GM15510 (cell line): ENCODE results near the gene ZNF263.
A peak's percentile ranks its signal among the peaks of the same experiment; 100 is the strongest.

ENCODE experiments used
- POLR2A ChIP-seq: IDR thresholded peaks from 3 replicates; pipeline ENCODE4 v1.6.1; 2011; ENCODE audit warnings: borderline replicate concordance; ENCODE audit not compliant: insufficient read length; ENCODE audit errors: extremely low read depth

The ZNF263 gene

GRCh38 chr16:3295209-3295608 is 11.9 kb downstream of the ZNF263 start:
- TF ChIP-seq POLR2A, result no peak

GRCh38 chr16:3295783-3296182 is 12.5 kb downstream of the ZNF263 start:
- no peak for TF ChIP-seq POLR2A

DNA sequence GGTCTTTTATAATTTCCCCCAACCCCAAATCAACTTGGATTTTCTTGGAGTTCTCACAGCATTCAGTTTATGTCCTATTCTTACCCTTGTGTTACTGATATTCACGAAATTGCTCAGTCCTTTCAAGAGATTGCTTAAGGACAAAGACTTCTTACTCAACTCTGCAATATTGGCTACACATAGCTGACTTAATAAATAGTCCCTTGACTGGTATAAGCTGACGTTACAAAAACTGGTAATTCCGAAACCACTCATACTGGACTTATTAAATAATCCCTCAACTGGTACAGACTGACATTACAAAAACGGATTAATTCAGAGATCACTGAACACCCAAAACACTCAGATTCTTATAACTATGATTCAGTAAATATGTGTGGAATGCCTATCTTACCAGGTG is 21.1 kb downstream of the ZNF263 start:
- TF ChIP-seq POLR2A, result no peak

- TF ChIP-seq POLR2A, result peak; percentile 86
These were observed 22.1 kb downstream of the ZNF263 start, which contains the start of the genes TIGD7 and ZNF75A for GRCh38 chr16:3305109-3306068. TIGD7 (minus strand) TSS chr16:3305430; CDS start chr16:3300614, 4,816 bp downstream. ZNF75A (plus strand) TSS chr16:3305497; CDS start chr16:3308429, 2,932 bp downstream.

- no peak for TF ChIP-seq POLR2A
These were observed 22.8 kb downstream of the ZNF263 start for GRCh38 chr16:3306078-3306477.

- no peak for TF ChIP-seq POLR2A
These were observed 28.2 kb downstream of the ZNF263 start for GRCh38 chr16:3311496-3311895.

DNA sequence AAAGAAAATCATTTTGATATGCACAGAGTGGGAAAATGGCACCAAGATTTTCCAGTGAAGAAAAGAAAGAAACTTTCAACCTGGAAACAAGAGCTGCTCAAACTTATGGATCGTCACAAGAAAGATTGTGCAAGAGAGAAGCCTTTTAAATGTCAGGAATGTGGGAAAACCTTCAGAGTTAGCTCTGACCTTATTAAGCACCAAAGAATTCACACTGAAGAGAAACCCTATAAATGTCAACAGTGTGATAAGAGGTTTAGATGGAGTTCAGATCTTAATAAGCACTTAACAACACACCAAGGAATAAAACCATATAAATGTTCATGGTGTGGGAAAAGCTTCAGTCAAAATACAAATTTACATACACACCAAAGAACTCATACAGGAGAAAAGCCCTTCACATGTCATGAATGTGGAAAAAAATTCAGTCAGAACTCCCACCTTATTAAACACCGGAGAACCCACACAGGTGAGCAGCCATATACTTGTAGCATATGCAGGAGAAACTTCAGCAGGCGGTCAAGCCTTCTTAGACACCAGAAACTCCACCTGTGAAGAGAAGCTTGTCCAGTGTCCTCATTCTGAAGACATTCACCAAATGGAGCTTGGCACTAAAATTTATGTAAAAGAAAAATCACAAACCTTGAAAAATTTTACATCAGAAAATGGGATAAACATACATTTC is 34.2 kb downstream of the ZNF263 start:
- no peak for TF ChIP-seq POLR2A

- TF ChIP-seq POLR2A, result no peak
These were observed 38.5 kb downstream of the ZNF263 start for GRCh38 chr16:3321816-3322215.

GRCh38 chr16:3327514-3327913 is 44.2 kb downstream of the ZNF263 start:
- TF ChIP-seq POLR2A, result no peak

DNA sequence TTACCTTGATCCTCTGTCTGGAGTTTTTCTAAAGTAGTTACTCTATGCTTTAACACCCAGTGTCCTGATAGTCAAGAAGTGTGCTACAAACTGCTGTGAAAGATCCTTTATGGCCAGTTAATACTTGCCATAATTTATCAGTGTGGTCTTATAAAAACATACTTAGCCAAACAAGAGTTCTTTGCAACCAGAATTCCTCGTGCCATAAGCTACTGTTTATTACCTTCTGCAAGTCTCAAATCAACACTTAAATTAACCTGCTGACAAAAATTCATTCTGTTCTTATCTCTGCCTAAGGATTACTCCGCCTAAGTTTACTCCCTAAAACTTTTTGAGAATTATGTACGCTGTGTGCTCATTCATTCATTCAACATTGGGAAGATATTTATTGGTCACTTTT is 44.8 kb downstream of the ZNF263 start:
- TF ChIP-seq POLR2A, result no peak

DNA sequence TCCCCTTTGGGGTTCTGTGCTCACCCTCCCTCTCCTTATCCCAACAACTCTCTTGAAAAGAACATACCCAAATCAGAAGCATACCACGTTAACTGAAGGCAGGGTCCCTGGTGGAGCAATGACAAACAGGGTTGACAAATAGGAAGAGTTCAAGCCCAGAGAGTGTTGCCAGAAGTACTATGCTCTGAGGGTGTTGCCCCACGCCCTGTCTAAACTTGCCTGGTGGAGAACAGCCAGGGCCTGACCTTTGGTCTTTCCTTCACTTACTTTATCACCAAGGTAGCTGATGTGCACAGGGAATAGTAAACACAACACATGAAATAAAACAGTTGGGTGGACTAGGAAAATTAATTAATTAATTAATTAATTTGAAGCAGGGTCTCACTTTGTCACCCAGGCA is 45.4 kb downstream of the ZNF263 start:
- TF ChIP-seq POLR2A, result no peak
